ENCODE measurements around the gene DNAAF3. TPM values are rescaled to one million over a fixed set of nuclear protein-coding genes. Genes with fewer than 3 reads are reported as not detected.

Gene DNAAF3
- total RNA-seq, 1 donor from 2014 or later: 9.1 TPM

DNA sequence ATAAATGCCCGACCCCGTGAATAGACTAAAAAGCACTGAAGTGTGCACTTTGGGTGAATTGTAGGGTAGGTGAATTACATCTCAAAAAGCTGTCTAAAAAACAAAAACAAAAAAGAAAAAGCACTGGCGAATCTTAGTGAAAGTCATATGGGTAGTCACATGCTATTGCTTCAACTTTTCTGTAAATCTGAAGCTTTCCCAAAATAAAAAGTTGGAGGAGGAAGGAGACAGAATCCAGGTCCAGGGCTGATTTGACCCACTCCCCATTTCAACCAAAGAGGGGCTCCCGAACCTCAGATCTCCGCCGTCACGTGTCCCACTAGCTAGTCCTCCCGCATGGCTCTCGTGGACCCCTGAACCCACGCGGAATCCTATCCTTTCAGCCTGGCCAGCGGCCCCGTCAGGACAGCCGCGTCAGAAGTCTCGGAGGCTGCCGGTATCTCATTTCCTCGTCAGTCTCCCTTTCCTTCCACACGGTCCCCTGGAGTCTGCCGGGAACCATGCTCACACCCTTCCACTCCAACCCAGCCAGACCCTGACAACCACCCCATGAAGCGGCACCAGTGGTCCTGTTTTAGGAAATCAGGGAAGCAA lies 55.1 kb downstream of the DNAAF3 start:
- Histone ChIP-seq H2AFZ (replicated peaks) (no peak overlapping the region), H3K4me2 (no peak overlapping the region), H3K79me2 (ENCODE audit: low read depth) (peaks cover 49% of the 10 kb centered on the region), H3K36me3 (no peaks in the 10 kb centered on the region), H3K27ac (no peak overlapping the region), H4K20me1 (ENCODE audit: low read depth) (peaks cover 73% of the 10 kb centered on the region), H3K4me1 (peaks cover 5% of the 10 kb centered on the region), H3K9me3 (ENCODE audit: low read depth) (no peaks in the 10 kb centered on the region), H3K9ac (no peak overlapping the region), H3K27me3 (no peaks in the 10 kb centered on the region), H3F3A (ENCODE audit: low read depth) (peaks cover under 1% of the 10 kb centered on the region), H3K4me3 (no peak overlapping the region)
- H3K4me1 Mint-ChIP-seq: peaks cover 33% of the 10 kb centered on the region
- H3K27ac Mint-ChIP-seq: peak overlapping the region; percentile 61
- TF ChIP-seq EZH2phosphoT487 (IDR thresholded peaks at IDR 0.05) (no peak), EZH2 (IDR thresholded peaks at IDR 0.05) (no peak)
- TF ChIP-seq, protein P1, sequence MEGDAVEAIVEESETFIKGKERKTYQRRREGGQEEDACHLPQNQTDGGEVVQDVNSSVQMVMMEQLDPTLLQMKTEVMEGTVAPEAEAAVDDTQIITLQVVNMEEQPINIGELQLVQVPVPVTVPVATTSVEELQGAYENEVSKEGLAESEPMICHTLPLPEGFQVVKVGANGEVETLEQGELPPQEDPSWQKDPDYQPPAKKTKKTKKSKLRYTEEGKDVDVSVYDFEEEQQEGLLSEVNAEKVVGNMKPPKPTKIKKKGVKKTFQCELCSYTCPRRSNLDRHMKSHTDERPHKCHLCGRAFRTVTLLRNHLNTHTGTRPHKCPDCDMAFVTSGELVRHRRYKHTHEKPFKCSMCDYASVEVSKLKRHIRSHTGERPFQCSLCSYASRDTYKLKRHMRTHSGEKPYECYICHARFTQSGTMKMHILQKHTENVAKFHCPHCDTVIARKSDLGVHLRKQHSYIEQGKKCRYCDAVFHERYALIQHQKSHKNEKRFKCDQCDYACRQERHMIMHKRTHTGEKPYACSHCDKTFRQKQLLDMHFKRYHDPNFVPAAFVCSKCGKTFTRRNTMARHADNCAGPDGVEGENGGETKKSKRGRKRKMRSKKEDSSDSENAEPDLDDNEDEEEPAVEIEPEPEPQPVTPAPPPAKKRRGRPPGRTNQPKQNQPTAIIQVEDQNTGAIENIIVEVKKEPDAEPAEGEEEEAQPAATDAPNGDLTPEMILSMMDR (IDR thresholded peaks at IDR 0.05): no peak
- H3K4me3 Mint-ChIP-seq: no peak overlapping the region
- no peaks in the 10 kb centered on the region for H3K9me3 Mint-ChIP-seq
- H3K27me3 Mint-ChIP-seq (ENCODE audit: insufficient read depth, low read depth): peaks cover 5% of the 10 kb centered on the region
- no peak for DNase-seq (ENCODE audit: low spot score)
- peaks cover 11% of the 10 kb centered on the region for H3K36me3 Mint-ChIP-seq

DNA sequence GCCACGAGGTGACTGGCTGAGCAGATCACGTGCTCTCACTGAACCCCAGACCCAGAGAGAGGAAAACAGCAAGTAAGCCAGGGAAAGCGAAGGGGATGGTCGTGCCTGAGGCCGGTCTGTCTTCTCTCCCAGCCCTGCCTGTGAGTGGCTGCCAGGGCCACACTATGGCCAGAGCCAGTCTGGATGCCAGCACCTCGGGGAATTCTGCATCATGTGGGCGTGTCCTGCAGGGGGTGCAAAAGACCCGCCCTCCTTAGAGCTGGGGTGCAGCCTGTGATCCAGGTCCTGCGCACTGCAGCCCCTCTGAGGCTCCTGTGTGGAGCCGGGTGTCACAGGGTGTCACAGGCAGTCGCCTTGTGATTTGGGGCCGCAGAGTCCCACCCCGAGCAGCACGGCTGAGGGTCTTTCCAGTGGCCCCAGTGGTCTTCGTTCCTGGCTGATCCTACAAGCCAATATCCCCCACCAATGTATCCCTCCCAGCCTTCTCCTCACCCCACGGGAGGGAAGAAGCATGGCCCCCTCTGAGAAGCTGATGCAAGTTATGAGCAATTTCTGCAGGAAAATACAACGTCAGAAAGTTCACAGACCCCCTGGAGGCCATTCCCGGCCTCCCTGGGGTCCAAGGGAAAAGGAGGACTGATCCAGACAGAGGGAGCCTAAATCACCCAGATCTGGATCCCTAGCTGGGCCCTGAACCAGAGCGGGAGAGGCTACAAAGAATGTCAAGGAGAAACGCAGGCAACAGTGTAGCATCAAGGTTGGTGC lies 56.7 kb downstream of the DNAAF3 start:
- no peak overlapping the region for H3K4me3 ChIP-seq
- no peak for TF ChIP-seq EZH2phosphoT487 (IDR thresholded peaks at IDR 0.05)
- no peak for TF ChIP-seq EZH2 (IDR thresholded peaks at IDR 0.05)
- TF ChIP-seq, protein P1 (IDR thresholded peaks at IDR 0.05): no peak
- no peaks in the 10 kb centered on the region for H3F3A ChIP-seq (ENCODE audit: low read depth)
- peaks cover 56% of the 10 kb centered on the region for H4K20me1 ChIP-seq (ENCODE audit: low read depth)
- no peaks in the 10 kb centered on the region for H3K27me3 ChIP-seq
- peaks cover 38% of the 10 kb centered on the region for H3K79me2 ChIP-seq (ENCODE audit: low read depth)
- no peak for DNase-seq (ENCODE audit: low spot score)
- no peaks in the 10 kb centered on the region for H3K9me3 ChIP-seq (ENCODE audit: low read depth)
- peaks cover 5% of the 10 kb centered on the region for H3K27me3 Mint-ChIP-seq (ENCODE audit: insufficient read depth, low read depth)
- no peaks in the 10 kb centered on the region for H3K4me1 ChIP-seq
- no peak overlapping the region for H3K4me2 ChIP-seq
- H3K9me3 Mint-ChIP-seq: no peaks in the 10 kb centered on the region
- no peak overlapping the region for H3K27ac Mint-ChIP-seq
- peaks cover 17% of the 10 kb centered on the region for H3K4me1 Mint-ChIP-seq
- H3K36me3 ChIP-seq: no peaks in the 10 kb centered on the region
- no peak overlapping the region for H2AFZ ChIP-seq (replicated peaks)
- H3K36me3 Mint-ChIP-seq: peaks cover 16% of the 10 kb centered on the region
- H3K27ac ChIP-seq: no peak overlapping the region
- H3K4me3 Mint-ChIP-seq: peak overlapping the region; percentile 10
- no peak overlapping the region for H3K9ac ChIP-seq

Small RNA genes lying within 50 kb of the gene (microRNA-seq; reads per million reads assigned to microRNA genes)
- not detected for gene MIR7975

Small RNA genes lying within 50 kb of the gene (small RNA-seq; reads per million reads assigned to genes)
- gene MIR7975 (not detected), gene RF01210 (not detected)

Other genes starting within 250 kb of the DNAAF3 start
- 0.09 TPM in 1 of 2 replicates, not detected in the other for gene NLRP7, start 219.1 kb downstream of the DNAAF3 start, total RNA-seq (ENCODE audit: low replicate concordance)
- 75.5 and 115 TPM in 2 replicates for gene NLRP2, start 200.2 kb downstream of the DNAAF3 start, total RNA-seq (ENCODE audit: low replicate concordance)
- gene GP6, start 128.3 kb downstream of the DNAAF3 start, total RNA-seq (ENCODE audit: low replicate concordance): not detected in 2 replicates
- 9.0 and 9.4 TPM in 2 replicates for gene RDH13, start 103.5 kb downstream of the DNAAF3 start, total RNA-seq (ENCODE audit: low replicate concordance)
- 7.0 and 17.5 TPM in 2 replicates for gene EPS8L1, start 90.7 kb downstream of the DNAAF3 start, total RNA-seq (ENCODE audit: low replicate concordance)
- gene PPP1R12C, start 49.0 kb downstream of the DNAAF3 start, total RNA-seq (ENCODE audit: low replicate concordance): 21.8 and 62.7 TPM in 2 replicates
- 74.1 and 121 TPM in 2 replicates for gene TNNT1, start 17.4 kb downstream of the DNAAF3 start, total RNA-seq (ENCODE audit: low replicate concordance)
- 22.2 and 41.0 TPM in 2 replicates for gene TNNI3, start 8.9 kb downstream of the DNAAF3 start, total RNA-seq (ENCODE audit: low replicate concordance)
- 0.22 TPM in 1 of 2 replicates, not detected in the other for gene SYT5, start 13.7 kb upstream of the DNAAF3 start, total RNA-seq (ENCODE audit: low replicate concordance)
- not detected in 2 replicates for gene PTPRH, start 42.9 kb upstream of the DNAAF3 start, total RNA-seq (ENCODE audit: low replicate concordance)
- 1.4 and 3.3 TPM in 2 replicates for gene TMEM86B, start 62.1 kb upstream of the DNAAF3 start, total RNA-seq (ENCODE audit: low replicate concordance)
- gene PPP6R1, start 92.4 kb upstream of the DNAAF3 start, total RNA-seq (ENCODE audit: low replicate concordance): 13.1 and 40.4 TPM in 2 replicates
- gene HSPBP1, start 113.5 kb upstream of the DNAAF3 start, total RNA-seq (ENCODE audit: low replicate concordance): 15.0 and 43.1 TPM in 2 replicates
- gene BRSK1, start 117.4 kb upstream of the DNAAF3 start, total RNA-seq (ENCODE audit: low replicate concordance): 24.1 and 43.1 TPM in 2 replicates
- 0.62 TPM in 1 of 2 replicates, not detected in the other for gene TMEM150B, start 158.7 kb upstream of the DNAAF3 start, total RNA-seq (ENCODE audit: low replicate concordance)
- 21.1 and 73.7 TPM in 2 replicates for gene KMT5C, start 173.3 kb upstream of the DNAAF3 start, total RNA-seq (ENCODE audit: low replicate concordance)
- gene COX6B2, start 188.1 kb upstream of the DNAAF3 start, total RNA-seq (ENCODE audit: low replicate concordance): 0.77 TPM in 1 of 2 replicates, not detected in the other
- gene GARIN5B, start 196.6 kb upstream of the DNAAF3 start, total RNA-seq (ENCODE audit: low replicate concordance): 0.09 TPM in 1 of 2 replicates, not detected in the other
- 0.06 and 0.62 TPM in 2 replicates for gene IL11, start 203.8 kb upstream of the DNAAF3 start, total RNA-seq (ENCODE audit: low replicate concordance)
- gene TMEM190, start 210.2 kb upstream of the DNAAF3 start, total RNA-seq (ENCODE audit: low replicate concordance): not detected in 2 replicates
- gene TMEM238, start 217.7 kb upstream of the DNAAF3 start, total RNA-seq (ENCODE audit: low replicate concordance): 0.15 TPM in 1 of 2 replicates, not detected in the other
- 1,017 and 1,124 TPM in 2 replicates for gene RPL28, start 219.3 kb upstream of the DNAAF3 start, total RNA-seq (ENCODE audit: low replicate concordance)
- gene UBE2S, start 241.2 kb upstream of the DNAAF3 start, total RNA-seq (ENCODE audit: low replicate concordance): 118 and 159 TPM in 2 replicates

Data from neural progenitor cell (in vitro differentiated cells).